HG03045 (cell line): ENCODE results near the gene THEMIS.

Source experiments
- ATAC-seq: cut with Tn5 transposase; IDR thresholded peaks from one replicate; pipeline ENCODE4 v1.9.1; 2021; ENCODE audit warnings: mild to moderate bottlenecking, moderate library complexity; ENCODE audit not compliant: unreplicated experiment

The THEMIS gene

DNA sequence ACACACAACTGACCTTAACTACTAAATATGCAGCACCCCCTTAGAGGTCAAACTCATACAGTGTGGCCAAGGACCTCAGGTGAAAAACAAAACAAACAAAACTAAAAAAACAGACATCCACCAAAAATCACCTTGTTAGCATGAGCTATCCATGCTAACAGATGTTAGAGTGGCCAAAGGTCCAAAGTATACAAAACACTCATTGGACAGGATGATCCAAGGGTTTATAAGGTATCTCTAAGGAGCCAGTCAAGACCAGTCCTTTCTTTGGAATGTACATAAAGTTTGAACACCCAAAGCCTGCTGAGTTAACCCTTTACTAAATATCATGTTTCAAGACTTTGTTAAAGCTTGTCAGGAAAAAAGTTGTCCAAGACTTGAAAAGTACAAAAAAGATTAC, 35.8 kb downstream of the THEMIS start:
- no peak for ATAC-seq

DNA sequence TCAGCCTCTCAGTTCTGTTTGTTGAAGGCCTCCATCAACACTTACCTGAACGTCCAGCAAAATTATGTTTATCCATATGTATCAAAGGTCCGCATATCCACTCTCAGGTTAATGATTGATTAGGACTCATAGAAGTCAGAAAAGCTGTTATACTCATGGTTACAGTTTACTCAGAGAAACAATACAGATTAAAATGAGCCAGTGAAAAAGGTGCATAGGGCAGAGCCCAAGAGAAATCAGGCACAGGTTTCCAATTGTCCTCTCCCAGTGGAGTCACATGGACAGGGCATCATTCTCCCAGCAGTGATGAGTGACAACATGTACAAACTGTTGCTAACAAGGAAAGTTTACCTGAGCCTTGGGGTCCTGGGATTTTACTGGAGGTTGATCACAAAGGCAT, 36.2 kb downstream of the THEMIS start:
- no peak for ATAC-seq

DNA sequence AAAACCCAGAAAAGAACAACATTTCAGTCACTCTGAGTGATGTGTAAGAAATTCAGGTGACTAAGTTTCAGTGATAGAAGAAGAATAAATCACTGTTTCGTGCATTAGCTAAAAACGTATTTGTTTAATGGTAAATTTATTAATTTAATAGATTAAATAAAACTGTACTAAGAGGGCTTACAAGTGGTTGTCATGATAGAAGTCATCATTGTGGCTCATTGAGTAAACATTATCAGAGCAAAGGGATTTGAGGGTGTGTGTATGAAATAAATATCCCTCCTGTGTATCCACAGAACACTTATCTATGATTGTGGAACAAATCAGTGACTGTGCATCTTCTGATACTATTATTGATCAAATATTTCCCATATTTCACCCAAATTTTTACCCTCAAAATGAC, 40.1 kb downstream of the THEMIS start:
- no peak for ATAC-seq

DNA sequence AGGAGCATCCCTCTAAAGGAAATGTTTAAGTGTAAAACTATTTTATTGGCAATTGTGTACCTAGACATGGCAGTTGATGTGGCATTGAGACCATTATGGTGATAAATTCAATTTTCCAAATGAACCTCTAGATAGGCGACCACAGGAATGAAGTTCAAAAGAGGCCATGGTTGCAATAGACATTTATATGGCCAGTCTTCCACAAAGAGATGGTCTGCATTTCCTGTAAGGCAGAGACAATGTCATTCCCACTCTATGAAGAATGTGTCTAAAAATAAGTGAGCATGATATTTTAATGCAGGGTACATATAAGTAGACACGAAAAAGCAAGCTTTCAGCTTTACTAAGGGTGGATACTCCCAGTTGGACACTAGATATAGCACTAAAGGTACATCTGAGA, 40.9 kb downstream of the THEMIS start:
- ATAC-seq, result no peak

DNA sequence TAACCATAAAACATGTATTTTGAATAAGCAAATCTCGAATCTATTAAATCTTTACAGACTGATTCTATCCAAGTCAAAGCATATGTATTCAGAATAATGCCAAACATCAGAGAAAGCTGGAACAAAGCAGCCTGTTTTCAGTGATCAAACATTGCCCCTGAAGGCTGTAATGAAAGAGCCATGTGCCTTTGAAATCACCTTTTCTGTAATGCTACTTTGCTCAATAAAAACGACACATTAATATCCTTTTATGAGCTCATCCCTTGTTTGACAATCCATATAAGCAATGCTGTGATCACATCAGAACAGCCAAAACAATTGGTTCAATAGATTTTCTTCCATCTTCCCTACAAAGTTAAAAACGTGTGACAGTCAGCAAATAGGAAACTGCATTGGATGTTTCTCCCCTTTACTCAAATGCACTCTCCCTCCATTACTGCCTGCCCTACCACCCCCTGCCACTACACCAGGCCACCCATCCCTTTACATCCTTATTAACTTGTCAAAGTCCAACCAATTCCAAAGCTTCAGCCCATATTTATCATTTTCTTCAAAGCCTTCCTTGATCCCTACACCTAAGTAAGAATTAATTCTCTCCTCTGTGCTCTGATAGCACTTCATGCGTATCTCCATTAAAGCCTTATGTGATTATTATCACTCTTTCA, 42.0 kb downstream of the THEMIS start:
- no peak for ATAC-seq

DNA sequence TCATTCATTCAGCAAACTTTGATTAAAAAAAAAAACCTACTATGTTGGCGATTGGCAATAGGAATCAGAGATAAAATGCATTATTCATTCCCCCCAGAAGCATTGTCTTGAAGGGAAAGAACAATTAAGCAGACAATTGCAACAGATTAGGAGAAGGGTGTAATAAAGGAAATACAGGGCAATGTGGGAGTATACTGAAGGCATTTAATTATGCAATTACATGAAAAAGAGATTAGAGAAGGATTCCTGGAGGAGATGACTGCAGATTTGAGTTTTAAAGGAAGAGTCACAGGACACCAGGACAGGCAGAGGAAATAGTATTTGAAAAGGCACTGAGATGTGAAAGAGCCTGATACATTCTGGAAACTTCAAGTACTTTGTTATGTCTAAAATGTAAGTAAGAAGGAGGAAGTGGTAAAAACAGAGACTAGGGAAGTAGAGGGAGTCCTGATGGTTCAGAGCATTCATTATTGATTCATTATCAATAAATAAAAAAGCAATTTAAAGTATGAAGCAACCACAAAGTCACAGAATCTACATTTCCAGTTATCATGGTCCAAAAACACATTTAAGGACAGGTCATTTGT, 43.7 kb downstream of the THEMIS start:
- ATAC-seq, result no peak

DNA sequence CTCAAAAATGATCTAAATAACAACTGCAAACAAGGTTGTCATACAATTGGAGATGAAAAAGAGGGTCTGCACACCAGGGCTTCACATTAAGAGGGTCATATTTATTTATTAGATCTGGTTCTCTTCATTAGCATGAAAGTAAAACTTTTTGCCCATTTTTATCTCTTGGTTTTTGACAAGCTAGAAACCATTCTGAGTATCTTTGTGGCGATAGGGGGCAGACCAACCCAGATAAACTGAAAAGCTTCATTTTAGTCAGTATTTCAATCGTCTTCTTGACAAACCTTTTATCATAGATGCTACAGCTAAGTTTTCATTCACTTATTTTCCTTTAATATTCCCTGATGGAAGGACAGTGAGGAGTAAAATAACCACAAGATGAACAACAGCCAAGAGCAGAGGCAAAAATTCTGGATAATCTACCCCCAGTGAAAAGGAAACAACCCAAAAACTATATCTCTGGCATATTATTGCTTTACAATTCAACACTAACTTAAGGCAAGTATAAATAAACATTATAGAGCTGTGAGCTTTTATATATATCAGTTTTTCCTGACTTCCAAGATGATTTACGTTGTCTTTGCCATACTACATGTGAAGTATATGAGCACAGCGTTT, 45.2 kb downstream of the THEMIS start:
- ATAC-seq, result no peak

DNA sequence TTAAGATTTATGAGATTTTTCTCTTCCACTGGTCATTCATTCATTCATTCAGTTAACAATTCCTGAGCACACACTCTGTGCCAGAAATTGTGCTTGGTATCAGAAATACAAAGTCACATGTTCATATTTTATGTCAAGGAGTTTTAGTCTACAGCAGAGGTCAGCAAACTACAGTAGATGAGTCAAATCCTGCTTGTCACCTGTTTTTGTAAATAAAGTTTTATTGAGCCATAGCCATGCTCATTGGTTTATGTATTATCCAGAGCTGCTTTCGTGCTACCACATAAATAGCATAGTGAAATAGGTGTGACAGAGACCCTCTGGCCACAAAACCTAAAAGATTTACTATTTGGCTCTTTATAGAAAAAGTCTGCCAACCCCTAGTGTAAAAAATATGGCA, 46.8 kb downstream of the THEMIS start:
- no peak for ATAC-seq

DNA sequence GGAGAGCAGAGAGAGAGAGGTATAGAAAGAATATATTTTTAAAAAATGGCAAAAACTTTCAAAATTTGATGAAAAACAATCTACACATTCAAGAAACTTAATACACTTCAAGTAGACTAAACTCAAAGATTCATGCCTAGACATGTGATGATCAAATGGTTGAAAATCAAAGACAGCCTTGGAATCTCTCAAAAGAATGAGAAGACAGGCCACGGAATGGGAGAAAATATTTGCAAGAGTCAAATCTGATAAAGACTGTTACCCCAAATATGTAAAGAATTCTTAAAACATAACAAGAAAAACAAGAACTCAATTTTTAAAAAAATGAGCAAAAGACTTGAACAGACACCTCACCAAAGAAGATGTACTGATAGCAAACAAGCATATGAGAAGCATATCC, 49.7 kb downstream of the THEMIS start:
- ATAC-seq, result no peak

DNA sequence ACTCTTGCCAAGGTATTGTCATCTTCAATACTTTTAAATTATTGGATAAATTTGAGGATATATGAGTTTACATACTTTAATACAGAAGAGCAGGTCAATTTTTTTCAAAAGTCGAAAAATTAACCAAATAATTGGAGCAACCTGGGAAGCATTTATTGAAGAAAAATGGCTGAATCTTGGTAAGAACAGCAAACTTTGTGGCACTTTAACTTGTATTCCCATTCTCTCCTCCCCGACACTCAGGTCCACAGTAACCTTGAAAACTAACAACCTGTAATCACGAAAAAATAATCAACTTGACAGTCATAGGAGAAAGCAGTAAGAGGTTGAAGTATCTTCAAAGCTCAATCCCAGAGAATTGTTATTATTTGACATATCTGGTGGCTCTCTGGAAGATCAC, 55.6 kb downstream of the THEMIS start:
- ATAC-seq, result no peak

DNA sequence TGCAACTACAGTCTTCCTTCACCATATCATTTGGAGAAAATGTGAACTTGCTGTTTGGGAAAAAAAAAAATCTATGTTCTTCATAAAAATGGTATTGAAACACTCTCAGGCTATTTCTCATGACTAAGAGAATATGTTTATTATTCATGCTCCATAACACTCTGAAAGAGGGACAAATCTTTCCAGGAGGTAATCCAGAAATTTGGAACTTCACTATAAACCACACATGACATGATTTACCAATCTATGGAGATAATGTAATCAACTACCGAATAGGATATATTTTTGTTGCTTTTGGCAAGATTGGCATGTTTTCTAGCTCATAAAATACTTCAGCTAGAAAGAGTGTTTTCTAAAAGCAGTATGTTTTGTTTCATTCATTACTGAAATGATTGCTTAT, 56.3 kb downstream of the THEMIS start:
- no peak for ATAC-seq

DNA sequence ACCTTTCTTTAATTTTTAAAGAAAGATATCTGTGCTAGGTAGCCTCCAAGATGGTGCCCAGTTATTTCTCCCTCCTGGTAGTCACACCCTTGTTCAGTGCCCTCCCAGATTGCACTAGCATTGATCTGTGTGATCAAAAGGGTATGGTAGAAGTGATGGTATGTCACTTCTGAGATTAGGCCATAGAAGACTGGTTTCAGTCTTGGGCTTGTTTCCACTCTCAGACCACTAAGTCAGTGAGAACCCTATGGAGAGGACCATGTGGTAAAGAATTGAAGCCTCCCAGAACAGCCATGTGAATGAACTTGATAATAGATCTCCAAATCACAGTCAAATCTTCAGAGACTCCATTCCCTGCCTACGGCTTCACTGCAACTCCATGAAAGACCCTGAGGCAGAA, 57.3 kb downstream of the THEMIS start:
- ATAC-seq, result no peak

DNA sequence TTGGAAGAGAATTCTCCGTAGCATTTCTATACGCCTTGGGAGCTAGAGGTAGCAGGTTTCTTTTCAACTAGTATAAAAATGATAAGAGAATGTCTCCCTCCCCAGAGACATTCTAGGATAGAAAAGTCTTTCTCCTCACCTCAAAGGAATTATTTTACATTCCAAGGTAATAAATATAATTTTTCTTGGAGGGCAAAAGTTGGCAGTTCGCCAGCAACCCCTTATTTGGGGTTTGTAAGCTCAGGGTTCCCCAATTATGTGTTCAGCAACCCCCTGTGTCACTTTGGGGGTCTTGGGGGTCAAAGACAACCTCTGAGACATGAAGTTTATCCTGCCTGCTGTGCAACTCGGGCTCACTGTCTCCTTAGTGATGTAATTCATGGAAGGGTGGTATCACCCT, 58.3 kb downstream of the THEMIS start:
- ATAC-seq, result no peak

DNA sequence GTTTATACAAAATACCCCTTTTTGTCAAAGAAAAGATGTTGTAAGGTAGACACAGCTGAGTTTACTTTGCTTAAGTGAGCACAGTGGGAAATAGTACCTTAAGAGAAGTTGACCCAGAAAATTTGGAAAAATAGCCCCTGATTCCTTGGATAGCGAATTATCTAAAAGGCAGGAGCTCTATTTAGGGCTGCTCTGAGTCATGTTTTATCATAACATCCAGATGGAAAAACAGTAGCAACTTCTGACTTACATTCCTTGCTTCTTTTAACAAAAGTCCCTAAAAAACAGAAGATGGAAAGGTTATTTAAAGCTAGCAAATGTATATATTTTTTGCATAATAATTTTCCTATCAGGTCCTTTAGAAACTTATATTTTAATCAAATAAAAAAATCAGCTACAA, 59.0 kb downstream of the THEMIS start:
- ATAC-seq, result no peak

DNA sequence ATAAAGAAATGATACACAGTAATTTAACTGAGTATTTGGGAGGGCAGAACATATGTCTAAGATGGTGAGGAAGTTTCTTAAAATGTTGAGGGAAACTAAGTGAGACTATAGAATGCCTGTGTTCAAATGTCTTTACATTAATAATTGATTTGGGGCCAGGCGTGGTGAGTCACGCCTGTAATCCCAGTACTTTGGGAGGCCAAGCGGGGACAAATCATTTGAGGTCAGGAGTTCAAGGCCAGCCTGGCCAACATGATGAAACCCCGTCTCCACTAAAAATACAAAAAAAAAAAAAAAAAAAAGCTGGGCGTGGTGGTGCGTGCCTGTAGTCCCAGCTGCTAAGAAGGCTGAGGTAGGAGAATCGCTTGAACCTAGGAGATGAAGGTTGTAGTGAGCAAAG, 66.7 kb downstream of the THEMIS start:
- no peak for ATAC-seq

DNA sequence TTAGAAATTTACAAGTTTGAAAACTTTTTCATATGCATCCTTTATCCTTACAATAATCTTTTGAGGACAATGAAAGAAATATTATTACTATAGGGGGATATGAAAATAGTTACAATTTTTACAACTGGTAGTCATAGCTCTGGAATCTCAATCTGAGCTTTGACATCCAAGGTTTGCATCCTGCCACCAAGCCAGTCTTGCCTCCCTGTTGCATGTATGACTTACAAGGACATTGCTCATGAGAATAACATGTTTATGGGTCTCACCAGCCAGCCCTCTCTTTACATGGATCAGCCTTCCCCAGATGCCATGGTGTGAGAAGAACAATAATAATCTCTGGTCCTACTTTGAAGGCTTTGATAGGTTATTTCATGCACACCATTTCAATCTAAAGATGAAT, 67.5 kb downstream of the THEMIS start:
- ATAC-seq, result no peak

DNA sequence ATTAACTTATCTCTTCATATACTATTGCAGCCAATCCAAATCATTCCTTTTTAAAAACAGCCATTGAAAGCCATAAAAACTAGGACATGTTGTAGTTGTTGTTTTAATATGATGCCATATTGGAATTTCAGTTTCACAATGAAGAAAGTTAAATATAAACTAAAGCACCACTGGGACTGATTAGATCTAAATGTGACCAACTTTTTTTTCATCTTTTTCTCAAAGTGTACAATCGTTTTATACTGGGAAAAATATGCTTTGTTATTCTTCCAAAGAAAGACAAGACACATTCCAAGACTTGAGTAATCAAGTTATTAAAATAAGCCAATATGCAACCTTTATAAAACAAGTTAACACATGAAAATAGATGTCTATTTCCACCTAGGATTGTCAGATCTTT, 68.5 kb downstream of the THEMIS start:
- ATAC-seq, result no peak

DNA sequence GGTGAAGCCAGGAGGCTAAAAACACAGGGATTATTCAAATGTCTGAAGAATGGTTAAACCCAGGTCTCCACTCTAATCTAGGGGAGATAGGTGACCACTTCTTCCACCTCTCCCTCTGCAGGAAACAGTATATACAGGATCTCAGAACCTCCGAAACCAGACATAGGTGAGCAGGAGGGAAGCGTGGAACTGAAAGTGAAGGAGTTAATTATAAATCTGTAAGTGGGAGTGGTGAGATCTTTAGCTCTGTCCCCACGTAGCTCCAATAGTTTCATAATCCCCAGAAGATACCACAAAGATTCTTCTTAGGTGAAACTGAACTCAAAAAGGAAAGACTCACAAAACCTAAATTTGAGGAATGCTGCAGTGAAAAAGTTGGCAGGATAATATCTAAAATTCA, 76.8 kb downstream of the THEMIS start:
- ATAC-seq, result no peak

DNA sequence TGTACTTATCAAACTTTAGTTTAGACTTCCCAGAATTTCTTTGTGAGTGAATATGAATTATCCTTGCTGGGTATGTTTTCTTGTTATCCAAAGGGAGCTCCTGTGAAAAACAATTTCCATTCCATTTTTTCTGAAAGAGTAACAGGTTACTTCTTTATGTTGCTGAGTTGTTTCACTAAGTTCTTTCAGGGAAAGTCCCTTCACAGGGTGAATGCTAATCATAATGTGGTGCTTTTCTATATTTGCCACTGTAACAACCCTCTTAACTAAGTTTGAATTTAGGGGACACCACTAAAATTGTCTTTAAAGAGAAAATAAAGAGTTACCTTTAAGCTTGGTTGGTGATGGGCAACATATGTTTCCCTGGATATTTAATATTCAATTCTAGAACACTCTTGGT, 79.4 kb downstream of the THEMIS start:
- ATAC-seq, result no peak

DNA sequence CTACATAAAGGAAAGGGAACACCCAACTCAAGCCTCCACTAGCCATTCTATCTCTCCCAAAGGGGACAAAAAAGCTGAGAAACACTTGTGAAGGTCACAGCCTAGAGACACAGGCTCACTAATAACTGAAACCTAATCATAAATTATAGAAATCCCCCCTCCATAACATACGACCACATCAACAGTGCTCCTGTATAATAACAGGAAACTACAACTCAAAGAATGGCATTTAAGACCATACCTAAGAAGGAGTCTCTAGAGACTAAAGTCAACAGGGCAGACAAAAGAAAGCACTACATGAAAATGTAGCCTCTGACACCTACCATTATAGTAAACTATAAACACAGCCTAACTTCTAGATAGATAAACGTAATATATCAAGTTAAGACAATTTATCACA, 82.7 kb downstream of the THEMIS start:
- no peak for ATAC-seq

DNA sequence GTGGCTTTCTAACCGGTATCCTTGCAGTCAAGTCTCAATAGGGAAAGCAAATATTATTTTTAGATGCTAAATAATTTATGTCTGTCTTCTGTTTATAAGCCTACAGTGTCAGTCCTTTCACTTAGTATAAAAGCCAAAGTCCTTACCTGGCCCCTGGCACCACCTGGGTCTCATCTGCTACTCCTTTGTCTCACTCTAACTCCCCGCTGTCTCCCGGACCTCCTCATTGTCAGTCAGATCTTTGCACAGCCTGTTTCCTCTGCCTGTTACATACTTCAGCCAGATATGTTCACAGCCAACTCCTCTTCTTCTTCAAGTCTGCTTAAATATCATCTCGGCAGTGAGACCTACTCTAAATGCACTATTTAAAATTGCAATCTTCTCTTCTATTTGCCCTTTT, 84.2 kb downstream of the THEMIS start:
- no peak for ATAC-seq

DNA sequence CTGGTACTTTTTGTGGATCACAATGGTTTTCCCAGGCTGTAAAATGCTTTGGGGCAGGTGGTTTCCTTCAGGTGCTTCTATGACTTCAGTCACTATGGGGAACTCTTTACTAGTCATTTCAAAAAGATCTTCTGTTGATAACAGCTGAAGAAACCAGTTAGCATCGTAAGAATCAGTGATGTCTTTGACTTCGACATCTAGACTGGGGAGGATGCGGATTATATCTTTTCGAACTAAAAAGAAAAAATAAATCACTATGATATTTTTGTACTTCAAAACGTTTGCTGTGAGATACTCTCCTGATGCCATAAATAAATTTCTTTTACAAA, 87.2 kb downstream of the THEMIS start:
- ATAC-seq, result no peak
